Suppressor macrophage (primary cell): ENCODE results near the gene STRAP.

Experiments used
- DNase-seq, 4 experiments: peaks; one replicate each; pipeline ENCODE4 v3.0.0-alpha.2; 2020 to 2022
- total RNA-seq, 17 experiments: gene quantifications; one replicate each; lab custom pipeline; 2026; ENCODE audit warnings: mixed read lengths in 6 of 17, inconsistent platforms in 3 of 17; lab: John Stamatoyannopoulos, UW

The STRAP gene, protein sequence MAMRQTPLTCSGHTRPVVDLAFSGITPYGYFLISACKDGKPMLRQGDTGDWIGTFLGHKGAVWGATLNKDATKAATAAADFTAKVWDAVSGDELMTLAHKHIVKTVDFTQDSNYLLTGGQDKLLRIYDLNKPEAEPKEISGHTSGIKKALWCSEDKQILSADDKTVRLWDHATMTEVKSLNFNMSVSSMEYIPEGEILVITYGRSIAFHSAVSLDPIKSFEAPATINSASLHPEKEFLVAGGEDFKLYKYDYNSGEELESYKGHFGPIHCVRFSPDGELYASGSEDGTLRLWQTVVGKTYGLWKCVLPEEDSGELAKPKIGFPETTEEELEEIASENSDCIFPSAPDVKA
- total RNA-seq, result 36.8 to 111 (median 86.3) reads per million in 17 experiments

DNA sequence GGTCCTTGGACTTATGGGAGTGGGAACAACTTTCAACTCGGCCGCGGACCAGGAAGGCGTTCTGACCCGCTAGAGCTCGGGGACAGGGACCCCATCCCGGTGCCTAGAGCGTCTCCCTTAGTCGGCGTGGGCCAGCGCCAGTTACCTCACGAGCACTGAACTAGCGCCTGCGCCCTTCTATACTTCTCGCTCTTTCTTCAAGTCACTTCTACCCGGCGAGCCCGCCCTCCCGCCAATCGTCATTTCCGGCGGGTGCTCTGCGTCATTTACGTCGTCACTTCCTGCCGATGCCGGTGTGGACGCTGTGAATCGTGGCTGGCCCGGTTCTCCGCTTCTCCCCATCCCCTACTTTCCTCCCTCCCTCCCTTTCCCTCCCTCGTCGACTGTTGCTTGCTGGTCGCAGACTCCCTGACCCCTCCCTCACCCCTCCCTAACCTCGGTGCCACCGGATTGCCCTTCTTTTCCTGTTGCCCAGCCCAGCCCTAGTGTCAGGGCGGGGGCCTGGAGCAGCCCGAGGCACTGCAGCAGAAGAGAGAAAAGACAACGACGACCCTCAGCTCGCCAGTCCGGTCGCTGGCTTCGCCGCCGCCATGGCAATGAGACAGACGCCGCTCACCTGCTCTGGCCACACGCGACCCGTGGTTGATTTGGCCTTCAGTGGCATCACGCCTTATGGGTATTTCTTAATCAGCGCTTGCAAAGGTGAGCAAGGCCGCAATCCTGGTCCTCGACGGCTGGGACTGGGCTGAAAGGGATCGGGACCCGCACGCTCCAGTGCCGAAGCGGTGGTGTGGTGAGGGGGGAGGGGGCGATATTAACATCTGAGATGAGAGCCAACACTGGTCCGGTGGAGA is at the start of gene STRAP:
Gene STRAP, plus strand, starts transcription at position 270 of the 854 bp plus-strand sequence. Its CDS starts 321 bp downstream, at position 591.
- DNase-seq, result peak; percentile 97 to 99 (median 98)

DNA sequence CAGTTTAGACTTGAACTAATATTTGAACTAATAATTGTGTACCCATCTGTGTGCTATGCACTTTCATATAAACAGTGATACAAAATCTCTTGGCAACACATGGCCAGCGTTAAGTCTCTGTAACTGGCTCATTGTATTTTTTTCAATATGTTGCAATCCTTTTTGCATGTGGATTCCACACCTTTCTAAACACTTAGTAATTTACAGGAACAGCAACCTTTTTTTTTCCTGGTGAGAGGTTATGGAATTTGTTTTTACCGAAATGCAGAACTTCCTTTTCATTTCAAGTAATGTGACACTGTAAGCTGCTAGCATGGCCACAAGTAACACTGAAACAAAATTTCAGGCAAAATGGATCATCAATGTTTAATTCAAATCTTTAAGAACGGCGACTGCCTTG is 47.6 kb upstream of the STRAP start:
- DNase-seq, result no peak

DNA sequence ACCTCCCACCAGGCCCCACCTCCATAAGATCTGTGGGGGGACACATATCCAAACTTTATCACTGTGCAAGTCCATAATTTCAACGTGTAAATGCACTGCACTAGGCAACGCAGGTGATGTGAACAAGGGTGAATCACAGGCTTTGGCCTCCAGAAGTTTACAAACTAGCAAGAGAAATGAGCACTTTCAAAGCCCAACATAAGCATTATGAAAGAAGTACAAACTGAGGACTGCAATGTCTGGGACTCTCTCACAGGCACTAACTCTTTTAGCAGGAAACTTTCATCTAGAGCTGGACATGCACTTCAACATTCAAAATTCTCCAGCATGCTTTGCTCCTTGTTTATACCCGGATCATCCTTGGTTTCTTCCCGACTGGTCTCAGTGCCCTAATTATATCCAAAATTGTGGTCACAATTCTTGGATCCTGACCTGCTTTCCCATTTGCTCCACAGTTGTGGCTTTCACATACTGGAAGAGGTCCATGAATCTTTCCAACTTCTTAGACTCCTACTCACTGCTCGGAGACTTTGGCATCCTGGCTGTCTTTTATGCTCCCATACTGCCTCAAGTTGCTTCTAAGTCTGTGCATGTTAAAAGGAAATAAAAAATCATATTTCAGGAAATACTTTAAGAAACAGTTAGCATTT is 44.9 kb upstream of the STRAP start:
- DNase-seq, result no peak

DNA sequence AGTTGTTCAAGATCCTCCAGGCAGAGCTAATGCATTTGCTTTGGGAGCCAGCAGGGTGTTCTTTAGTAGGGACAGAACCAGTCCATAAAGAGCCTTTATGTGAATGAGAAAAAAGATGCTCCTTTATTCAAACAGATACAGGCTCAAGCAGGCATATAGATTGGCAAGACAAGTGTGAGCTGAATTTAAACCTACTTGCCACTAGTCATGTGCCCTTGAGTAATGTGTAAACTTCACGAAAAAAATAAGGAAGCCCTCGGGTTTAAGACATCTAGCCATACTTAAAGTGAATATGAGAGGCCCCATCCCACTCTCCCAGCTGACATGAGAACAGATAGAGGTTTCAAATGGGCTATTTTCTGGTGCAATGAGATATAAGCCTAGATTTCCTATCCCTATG is 43.1 kb upstream of the STRAP start:
- DNase-seq, result peak; percentile 52 to 82 (median 70)

DNA sequence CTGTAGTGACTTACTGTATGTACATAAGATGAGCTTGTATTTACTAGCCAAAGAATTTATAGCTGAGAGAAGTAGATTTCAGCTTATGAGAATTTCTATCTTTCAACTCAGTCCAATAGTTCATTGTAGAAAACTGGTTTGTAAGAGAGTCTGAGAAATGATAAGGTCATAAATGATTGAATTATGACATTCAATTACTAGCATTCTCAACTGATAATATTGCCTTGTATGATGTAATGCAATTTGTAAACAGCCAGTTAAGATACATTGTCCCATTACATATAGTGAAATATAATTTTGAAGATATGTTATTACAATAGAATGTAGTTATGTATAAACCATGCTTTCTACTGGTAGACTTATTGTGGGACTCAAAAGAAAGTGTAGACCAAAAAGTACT is 42.5 kb upstream of the STRAP start:
- no peak for DNase-seq

DNA sequence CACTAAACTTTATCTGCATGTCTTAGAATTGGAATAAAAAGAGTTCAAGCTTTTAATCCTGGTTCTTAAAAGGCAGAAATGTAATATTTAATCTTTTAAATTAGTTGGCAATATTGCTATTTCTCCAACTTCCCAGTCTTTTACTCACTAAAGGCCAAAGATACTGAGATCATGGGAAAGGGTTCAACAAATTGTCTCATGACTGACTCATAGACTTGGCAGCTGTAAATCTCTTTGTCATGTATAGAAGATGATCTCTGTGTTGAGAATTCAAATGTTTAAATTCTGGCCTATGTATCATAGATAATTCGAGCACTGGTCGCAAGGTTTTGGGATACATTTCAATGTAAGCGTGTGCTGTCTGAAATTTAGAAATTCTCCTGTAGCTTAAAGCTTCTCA is 40.1 kb upstream of the STRAP start:
- peak in 2 of 4 experiments; percentile 33 to 36 for DNase-seq

DNA sequence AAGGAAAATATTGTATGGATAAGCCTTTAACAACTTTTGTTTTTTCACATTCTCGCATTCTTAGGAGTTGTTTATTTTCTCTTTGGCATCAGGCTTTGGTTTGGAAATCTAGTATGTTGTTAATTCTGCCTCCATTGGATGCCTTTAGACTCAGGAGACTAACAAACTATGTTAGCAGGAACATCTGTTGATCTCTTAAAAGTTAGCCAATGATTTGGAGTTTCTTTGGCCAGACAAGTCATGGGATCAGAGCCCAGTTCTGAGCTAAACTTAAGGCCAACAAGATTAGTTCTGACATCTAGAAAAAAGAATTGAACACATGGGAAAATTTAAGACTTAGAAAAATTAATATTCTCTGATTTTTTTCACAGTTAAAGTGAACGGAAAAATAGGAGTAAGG is 35.3 kb upstream of the STRAP start:
- DNase-seq, result no peak

DNA sequence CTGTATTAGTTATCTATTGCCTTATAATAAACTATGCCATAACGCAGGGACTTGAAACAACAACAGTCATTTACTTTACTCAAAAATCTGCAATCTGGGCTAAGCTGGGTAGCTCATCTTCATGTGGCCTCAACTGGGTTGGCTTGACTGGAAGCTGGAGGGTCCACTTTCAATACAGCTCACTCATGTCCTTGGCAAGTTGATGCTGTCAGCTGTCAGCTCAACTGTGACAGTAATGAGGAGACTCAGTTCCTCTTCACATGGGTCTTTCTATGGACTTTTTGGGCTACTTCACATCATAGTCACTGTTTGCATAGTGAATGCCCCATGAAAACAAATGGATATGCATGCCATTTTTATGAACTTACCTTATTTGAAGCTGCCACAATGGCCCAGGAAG is 33.6 kb upstream of the STRAP start:
- no peak for DNase-seq

DNA sequence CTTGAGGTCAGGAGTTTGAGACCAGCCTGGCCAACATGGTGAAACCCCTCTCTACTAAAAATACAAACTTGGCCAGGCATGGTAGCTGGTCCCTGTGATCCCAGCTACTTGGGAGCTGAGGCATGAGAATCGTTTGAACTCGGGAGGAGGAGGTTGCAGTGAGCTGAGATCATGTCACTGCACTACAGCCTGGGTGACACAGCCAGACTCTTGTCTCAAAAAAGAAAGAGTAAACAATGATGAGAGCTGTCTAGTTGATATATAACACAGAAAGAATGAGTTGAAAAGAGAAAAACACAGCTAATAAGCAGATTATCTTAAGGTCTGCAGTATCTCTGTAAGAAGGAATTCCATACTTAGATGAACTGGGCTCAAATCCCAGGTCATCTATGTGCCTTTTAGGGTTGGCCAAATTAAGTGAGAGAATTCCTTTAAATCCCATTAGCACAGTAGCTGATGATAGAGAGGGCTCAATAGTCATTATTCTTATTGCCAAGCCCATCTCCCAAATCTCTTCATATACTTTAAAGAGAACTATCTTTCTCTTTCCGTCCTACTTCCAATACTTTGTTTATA is 31.1 kb upstream of the STRAP start:
- DNase-seq, result no peak

DNA sequence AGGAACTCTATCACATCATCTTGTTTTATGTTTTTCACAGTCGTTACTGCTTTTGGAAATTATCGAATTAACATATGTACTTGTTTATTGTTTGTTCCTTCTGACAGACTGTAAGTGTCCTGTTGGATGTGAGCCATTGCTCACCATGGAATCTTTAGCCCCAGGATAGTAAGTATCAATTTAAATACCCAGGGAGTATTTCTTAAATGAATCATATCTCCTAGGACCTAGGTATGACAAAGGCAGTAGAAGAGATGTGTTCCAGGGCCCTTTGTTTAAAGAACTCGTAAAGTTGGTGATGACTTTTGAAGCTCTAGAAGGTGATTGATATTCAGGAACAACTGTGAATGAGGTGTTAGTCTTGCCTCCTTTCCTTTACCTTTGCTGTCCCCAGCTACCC is 30.3 kb upstream of the STRAP start:
- no peak for DNase-seq

DNA sequence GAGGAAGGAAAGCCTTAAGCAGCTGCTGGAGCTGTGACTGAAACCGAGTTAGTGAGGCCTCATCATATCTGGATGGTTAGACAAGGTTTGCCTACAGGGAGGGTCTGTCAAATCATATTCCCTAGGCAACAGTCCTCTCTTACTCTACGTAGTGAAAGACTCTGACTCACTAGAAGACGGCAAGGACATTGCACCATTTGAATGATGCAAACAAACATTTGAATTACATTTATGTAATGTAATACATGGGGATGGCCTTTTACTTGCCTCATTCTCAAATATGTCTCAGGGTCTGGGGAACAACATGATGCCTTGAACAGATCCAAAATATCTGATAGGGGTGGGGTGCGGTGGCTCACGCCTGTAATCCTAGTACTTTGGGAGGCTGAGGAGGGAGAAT is 29.8 kb upstream of the STRAP start:
- DNase-seq, result peak in 2 of 4 experiments; percentile 19 to 23

DNA sequence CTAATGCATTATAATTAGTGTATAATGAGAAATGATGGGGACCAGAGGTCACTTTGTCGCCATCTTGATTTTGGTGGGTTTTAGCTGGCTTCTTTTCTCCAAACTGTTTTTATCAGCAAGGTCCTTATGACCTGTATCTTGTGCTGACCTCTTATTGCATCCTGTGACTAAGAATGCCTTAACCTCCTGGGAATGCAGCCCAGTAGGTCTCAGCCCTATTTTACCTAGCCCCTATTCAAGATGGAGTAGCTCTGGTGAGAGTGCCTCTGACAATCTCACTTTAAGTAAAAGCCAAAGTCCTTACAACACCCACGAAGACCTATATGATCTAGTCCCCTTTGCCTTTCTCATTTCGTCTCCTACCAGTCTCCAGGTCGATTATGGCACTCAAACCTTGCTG is 28.3 kb upstream of the STRAP start:
- no peak for DNase-seq

DNA sequence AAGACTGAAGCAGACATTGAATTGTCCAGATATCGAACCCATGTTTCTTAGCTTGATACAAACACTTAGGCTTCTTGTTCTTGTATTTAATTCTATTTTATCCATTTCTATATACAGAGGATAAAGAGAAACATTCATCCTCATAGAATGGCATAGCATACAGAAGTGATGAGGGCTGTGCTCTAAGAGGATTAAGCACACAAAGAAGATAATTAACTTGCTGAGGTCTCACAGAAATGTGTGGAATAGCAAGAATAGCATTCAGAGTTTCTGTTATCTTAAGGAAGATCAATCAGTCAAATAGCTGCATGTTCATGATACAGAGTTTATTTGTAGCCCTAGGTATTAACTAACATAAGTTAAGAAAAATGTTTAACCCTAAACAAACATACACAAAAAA is 27.3 kb upstream of the STRAP start:
- no peak for DNase-seq

DNA sequence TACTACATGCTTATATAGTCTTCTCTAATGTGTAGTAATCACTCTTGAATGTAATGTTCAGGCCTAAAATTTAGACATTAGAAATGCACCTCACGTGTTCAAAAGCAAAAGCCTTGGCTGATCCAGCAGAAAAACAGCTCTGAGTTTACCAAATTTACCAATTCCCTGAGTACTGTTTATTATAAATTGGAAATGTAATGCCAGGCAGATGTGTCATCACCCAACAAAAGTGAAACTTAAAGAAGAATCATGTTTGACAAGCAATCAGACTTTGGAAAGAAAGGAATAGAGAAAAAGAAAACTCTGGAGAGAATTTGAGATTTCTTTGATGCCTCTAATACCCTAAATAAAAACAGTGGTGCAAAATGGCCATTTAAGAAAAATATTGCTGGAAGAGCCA is 26.5 kb upstream of the STRAP start:
- DNase-seq, result peak in 1 of 4 experiments; percentile 1

DNA sequence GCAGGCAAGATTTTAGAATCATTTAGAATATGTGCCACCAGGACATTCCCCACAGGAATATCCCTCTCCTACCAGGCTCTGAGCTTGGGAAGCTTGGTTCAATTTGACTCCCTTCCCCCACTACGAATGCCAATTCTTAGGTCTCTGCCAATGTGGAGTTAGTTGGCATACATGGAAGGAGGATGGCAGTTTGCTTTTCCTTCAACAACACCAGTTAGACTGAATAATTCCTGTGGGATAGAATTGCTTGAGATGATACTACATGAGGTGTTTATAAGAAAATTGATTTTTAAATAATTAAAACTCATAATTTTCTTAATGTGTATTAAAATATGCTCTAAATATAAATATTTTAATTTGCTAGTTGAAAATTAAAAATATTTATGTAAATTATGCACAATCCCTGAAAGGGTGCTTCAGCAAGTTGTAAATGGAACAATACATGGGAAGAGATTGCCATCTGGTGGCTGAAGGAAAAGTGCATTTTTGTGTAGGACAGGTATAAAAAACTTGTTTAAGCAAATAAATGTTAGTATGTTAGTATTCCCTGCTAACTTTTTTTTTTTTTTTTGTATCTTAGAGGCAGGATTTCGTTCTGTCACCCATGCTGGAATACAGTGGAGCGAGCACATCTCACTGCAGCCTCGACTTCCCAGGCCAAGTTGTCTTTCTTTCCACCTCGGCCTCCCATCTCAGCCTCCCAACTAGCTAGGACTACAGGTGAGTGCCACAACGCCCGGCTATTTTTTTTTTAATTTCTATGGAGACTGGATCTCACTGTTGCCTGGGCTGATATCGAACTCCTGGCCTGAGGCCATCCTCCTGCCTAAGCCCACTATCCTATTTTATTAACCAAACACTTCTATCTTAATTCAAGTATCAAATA is 25.8 kb upstream of the STRAP start:
- peak; percentile 73 to 82 (median 78) for DNase-seq

DNA sequence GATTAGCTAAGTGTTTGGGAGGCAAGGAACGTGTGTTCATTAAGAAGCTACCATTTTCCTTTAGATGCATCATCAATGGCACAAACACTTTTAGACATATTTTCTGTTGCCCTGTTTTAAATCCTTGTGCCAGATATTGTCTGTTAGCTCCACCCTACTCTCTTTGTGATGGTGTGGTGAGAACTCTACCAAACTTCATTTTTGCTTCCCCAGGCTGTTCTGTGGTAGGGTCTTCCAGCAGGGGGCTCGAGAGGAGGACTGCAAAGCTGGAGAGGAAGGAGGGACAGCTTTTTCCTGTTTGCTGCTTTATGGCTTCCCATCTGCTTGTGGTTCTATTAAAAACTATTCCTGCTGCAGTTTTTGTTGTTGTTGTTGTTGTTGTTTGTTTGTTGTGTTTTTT is 23.8 kb upstream of the STRAP start:
- DNase-seq, result peak in 1 of 4 experiments; percentile 11

DNA sequence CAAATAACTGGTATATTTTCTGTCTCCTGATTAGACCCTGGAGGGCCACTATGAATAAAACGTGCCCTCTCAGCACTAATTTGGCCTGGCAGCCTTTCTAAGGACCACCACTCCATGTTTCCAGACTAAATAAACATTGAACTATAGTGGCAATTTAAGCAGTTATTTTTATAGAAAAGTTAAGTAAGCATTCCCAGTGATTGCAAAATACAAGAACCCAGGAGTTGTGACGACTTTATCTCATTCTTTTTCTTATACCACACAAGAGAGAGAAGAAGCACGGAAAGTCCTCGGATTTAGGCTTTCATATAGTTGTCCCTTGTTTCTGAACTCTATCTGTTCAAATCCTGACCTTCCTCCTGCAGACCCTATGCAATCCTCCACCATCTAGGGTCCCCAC is 23.1 kb upstream of the STRAP start:
- DNase-seq, result no peak

DNA sequence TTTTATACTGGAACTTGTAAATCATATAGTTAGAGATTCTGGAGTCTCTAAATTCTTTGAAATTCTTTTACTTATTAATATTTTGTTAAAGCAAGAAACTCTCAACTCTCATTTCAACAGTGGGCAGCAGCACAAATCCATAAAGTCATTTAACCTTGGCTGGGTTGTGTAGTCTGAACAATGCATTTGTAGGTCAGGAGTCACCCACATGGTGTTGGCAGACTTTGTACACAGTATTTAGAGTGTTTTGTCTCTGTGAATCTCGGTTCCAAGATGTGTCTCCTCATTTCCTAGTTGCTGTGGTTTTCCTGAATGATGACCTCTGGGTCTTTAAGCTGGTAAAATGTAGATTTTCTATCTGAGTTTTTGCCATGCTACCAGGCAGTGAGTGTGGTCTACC is 20.8 kb upstream of the STRAP start:
- DNase-seq, result no peak

DNA sequence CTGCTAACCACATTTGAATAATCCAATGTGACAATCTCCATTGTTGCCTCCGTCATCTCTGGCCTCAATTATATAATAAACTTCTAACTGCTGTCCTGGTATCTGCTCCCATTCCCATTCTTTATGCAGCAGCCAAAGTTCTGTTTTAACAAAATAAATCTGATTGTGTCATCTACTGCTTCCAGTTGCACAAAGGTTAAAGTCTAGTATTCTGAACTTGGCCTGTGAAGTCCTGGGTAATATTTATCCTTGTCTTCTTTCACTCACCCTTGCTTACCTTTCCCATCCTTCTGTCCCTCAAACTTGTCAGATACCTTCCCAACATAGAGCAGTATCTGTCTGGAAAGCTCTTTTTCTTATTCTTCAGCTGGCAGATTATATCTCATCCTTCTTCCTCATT is 19.3 kb upstream of the STRAP start:
- DNase-seq, result no peak

DNA sequence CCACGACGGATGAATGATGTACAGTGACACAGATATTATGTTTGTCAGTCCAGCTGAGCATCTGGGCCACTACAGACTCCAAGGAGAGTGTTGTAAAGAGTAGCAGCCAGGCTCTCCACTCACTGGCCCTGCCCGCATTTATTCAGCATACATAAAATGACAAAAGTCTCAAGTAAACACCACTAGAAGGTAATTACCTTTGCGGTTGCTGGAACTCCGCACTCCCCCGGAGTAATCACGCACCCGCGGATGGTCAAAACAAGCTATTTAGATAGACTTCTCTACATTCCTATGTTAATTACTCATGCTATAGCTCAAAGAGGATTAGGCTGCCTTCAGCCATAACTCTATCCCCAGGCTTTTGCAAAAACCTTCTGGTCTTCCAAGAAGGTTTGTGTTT is 18.8 kb upstream of the STRAP start:
- no peak for DNase-seq

DNA sequence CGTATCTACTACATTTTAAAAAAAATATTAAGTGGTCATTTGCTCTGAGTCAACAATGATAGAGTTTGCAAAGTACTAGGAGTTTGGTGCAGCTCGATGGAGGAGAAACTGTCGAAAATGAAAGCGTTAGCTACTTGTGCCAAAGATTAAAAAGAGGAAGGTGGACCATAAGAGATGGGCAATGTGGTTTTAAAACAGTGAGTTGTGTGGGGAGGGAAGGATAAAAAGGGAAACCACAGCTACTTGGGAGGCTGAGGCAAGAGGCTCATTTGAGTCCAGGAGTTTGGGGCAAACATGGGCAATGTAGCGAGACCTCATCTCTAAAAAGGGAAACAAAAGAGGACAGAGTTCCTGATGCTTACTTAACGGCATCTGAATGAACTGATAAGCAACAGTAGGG is 18.2 kb upstream of the STRAP start:
- DNase-seq, result peak; percentile 57 to 81 (median 73)

DNA sequence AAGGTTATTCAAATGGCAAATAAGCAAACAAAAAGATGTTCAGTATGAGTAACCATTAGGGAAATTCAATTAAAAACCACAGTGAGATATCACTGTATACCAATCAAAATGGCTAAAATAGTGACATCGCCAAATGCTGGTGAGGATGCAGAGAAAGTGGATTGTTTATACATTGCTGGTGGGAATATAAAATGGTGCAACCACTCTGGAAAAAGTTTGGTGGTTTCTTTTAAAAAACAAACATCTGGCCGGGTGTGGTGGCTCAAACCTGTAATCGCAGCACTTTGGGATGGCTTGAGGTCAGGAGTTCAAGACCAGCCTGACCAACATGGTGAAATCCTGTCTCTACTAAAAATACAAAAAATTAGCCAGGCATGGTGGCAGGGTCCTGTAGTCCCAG is 14.0 kb upstream of the STRAP start:
- no peak for DNase-seq
